Measurements from ENCODE around the gene FAM53B. TPM values are rescaled to one million over a fixed set of nuclear protein-coding genes. Genes with fewer than 3 reads are reported as not detected.
A peak's percentile ranks its signal among the peaks of the same experiment; 100 is the strongest.

The FAM53B gene
- total RNA-seq, 1 experiment from 2014 or later = 9.8 TPM

GRCh38 chr10:124656113-124656490 lies 88.1 kb downstream of the FAM53B start:
- ChIA-PET CTCF (no interaction called here), POLR2A (ENCODE audit: unreplicated experiment) (no interaction called here)
- H3K4me1 ChIP-seq (replicated peaks; ENCODE audit: insufficient read depth) = no peaks in the 10 kb centered on the region
- no peaks in the 10 kb centered on the region for H4K20me1 ChIP-seq (ENCODE audit: insufficient read depth)
- H3K79me2 ChIP-seq (ENCODE audit: low read depth) = no peaks in the 10 kb centered on the region
- no peak for DNase-seq
- no peaks in the 10 kb centered on the region for H3K9me3 ChIP-seq (ENCODE audit: insufficient read depth, low read depth)
- no peak overlapping the region for H3K4me2 ChIP-seq
- intact Hi-C loops (cut with micrococcal nuclease; ENCODE audit: unreplicated experiment) = no loop called here
- H3K36me3 ChIP-seq (ENCODE audit: low read depth) = no peaks in the 10 kb centered on the region
- no peak overlapping the region for H3K27ac ChIP-seq
- H3K9me2 ChIP-seq (ENCODE audit: insufficient read depth) = no peaks in the 10 kb centered on the region
- no peak overlapping the region for H2AFZ ChIP-seq
- no peaks in the 10 kb centered on the region for H3K27me3 ChIP-seq (ENCODE audit: insufficient read depth, low read depth)
- no peak for TF ChIP-seq EZH2 (IDR thresholded peaks at IDR 0.05; ENCODE audit: low read depth)
- BruUV-seq (replicated peaks) = no TSS peak
- H3K4me3 ChIP-seq = no peak overlapping the region
- no peaks in the 10 kb centered on the region for H3F3A ChIP-seq (ENCODE audit: insufficient read depth, low read depth)

DNA sequence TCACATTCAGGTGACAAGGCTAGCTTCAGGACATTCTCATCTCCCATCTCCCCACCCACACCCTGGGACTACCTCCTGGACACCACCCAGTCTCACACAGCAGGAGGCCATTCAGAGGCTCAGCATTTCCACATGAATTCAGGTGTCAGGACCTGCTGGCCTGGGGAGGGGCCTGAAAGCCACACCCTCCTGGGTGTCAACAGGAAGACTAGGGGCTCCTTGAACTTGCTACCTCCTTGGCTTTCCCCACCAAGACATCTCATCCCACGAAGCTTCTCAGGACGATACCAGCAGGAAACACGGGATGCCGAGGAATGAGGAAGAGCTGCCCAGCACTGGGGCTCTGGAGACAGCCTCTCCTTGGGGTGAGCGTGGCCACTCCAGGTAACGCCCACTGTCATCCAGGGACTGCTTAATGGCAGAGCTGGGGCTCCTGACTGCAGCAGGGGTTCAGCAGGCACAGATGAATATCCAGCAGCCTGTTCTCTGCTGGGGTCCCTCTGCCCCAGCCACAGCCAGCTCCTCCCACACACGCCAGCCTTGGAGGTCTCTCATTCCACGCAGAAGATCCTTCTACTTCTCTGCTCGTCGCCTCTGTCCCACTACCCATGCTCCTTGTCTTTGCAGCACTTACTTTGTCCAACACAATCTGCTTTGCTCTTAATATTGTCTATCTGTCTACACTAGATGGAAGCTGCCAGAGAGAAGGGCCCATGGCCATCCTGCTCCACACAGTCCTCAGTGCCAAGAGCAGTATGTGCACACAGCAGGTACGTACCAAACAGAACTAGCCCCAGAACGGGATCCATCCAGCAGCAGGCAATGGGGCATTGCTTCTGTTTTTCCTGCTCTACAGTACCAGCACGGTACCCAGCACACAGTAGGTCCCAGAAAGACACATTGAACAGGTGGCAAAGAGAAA lies 88.7 kb downstream of the FAM53B start:
- no peaks in the 10 kb centered on the region for H3K27me3 ChIP-seq (ENCODE audit: insufficient read depth, low read depth)
- no peaks in the 10 kb centered on the region for H3K4me1 ChIP-seq (replicated peaks; ENCODE audit: insufficient read depth)
- DNase-seq = peak in 1 of 2 experiments; percentile 14
- H3K79me2 ChIP-seq (ENCODE audit: low read depth) = no peaks in the 10 kb centered on the region
- H3K27ac ChIP-seq = no peak overlapping the region
- H2AFZ ChIP-seq = no peak overlapping the region
- POLR2A ChIA-PET (ENCODE audit: unreplicated experiment) = no interaction called here
- no peaks in the 10 kb centered on the region for H3F3A ChIP-seq (ENCODE audit: insufficient read depth, low read depth)
- no peak overlapping the region for H3K4me2 ChIP-seq
- no TSS peak for BruUV-seq (replicated peaks)
- intact Hi-C loops (cut with micrococcal nuclease; ENCODE audit: unreplicated experiment) = no loop called here
- no peaks in the 10 kb centered on the region for H3K9me2 ChIP-seq (ENCODE audit: insufficient read depth)
- no peaks in the 10 kb centered on the region for H4K20me1 ChIP-seq (ENCODE audit: insufficient read depth)
- H3K9me3 ChIP-seq (ENCODE audit: insufficient read depth, low read depth) = no peaks in the 10 kb centered on the region
- no peaks in the 10 kb centered on the region for H3K36me3 ChIP-seq (ENCODE audit: low read depth)
- CTCF ChIA-PET = no interaction called here
- no peak overlapping the region for H3K4me3 ChIP-seq
- TF ChIP-seq EZH2 (IDR thresholded peaks at IDR 0.05; ENCODE audit: low read depth) (no peak), CTCF (conservative IDR thresholded peaks at IDR 0.05) (no peak)

GRCh38 chr10:124654686-124655085 lies 89.5 kb downstream of the FAM53B start:
- H4K20me1 ChIP-seq (ENCODE audit: insufficient read depth) = no peaks in the 10 kb centered on the region
- no peaks in the 10 kb centered on the region for H3K4me1 ChIP-seq (replicated peaks; ENCODE audit: insufficient read depth)
- H3K4me3 ChIP-seq = no peak overlapping the region
- H3K9me3 ChIP-seq (ENCODE audit: insufficient read depth, low read depth) = no peaks in the 10 kb centered on the region
- no peaks in the 10 kb centered on the region for H3F3A ChIP-seq (ENCODE audit: insufficient read depth, low read depth)
- no peak overlapping the region for H3K27ac ChIP-seq
- H3K4me2 ChIP-seq = no peak overlapping the region
- TF ChIP-seq CTCF (conservative IDR thresholded peaks at IDR 0.05) = no peak
- TF ChIP-seq EZH2 (IDR thresholded peaks at IDR 0.05; ENCODE audit: low read depth) = no peak
- H3K9me2 ChIP-seq (ENCODE audit: insufficient read depth) = no peaks in the 10 kb centered on the region
- DNase-seq = no peak
- no TSS peak for BruUV-seq (replicated peaks)
- H3K79me2 ChIP-seq (ENCODE audit: low read depth) = no peaks in the 10 kb centered on the region
- intact Hi-C loops (cut with micrococcal nuclease; ENCODE audit: unreplicated experiment) = no loop called here
- ChIA-PET POLR2A (ENCODE audit: unreplicated experiment) (no interaction called here), CTCF (no interaction called here)
- H2AFZ ChIP-seq = no peak overlapping the region
- no peaks in the 10 kb centered on the region for H3K36me3 ChIP-seq (ENCODE audit: low read depth)
- H3K27me3 ChIP-seq (ENCODE audit: insufficient read depth, low read depth) = no peaks in the 10 kb centered on the region
